ENCODE measurements around the gene ZMIZ2. TPM values are rescaled to one million over a fixed set of nuclear protein-coding genes. Genes with fewer than 3 reads are reported as not detected.
A peak's percentile ranks its signal among the peaks of the same experiment; 100 is the strongest.
"Not testable (repeated sequence)": the region's sequence is repeated elsewhere in the genome, so short reads cannot be mapped to it uniquely, and the experiment has no call there.

ZMIZ2 gene
- total RNA-seq, 2 donors from 2014 or later: 30.9 to 50.4 TPM

- intact Hi-C loops (cut with DNase I): no loop called here
- Histone ChIP-seq H3K9me3 (no peaks in the 10 kb centered on the region), H3K27ac (no peak overlapping the region), H3K36me3 (replicated peaks in 1 of 2; ENCODE audit: insufficient read depth in 1 of 2, low read depth in 2 of 2) (no peaks in the 10 kb centered on the region), H3K4me3 (no peak overlapping the region), H3K4me1 (peaks cover 3% of the 10 kb centered on the region), H3K27me3 (no peaks in the 10 kb centered on the region)
- no peak for DNase-seq
- TF ChIP-seq POLR2A (IDR thresholded peaks at IDR 0.05) (no peak), CTCF (IDR thresholded peaks at IDR 0.05) (no peak)
- WGBS, 2 donors: 63 to 84% methylated on average over 3 to 6 of the region's 6 CpGs
- ATAC-seq: no peak
These were observed 26.9 kb downstream of the ZMIZ2 start for GRCh38 chr7:44775383-44776107.

- no peaks in the 10 kb centered on the region for H3K27me3 ChIP-seq
- TF ChIP-seq POLR2A (IDR thresholded peaks at IDR 0.05) (no peak), CTCF (IDR thresholded peaks at IDR 0.05) (no peak)
- 63 to 73% methylated on average over 3 of the region's 3 CpGs for WGBS, 2 donors
- no peak overlapping the region for H3K4me3 ChIP-seq
- ATAC-seq (no peak), DNase-seq (no peak)
- H3K27ac ChIP-seq: no peak overlapping the region
- H3K36me3 ChIP-seq (replicated peaks in 1 of 2; ENCODE audit: insufficient read depth in 1 of 2, low read depth in 2 of 2): no peaks in the 10 kb centered on the region
- H3K4me1 ChIP-seq: no peaks in the 10 kb centered on the region
- intact Hi-C loops (cut with DNase I): no loop called here
- H3K9me3 ChIP-seq: no peaks in the 10 kb centered on the region
These were observed 27.6 kb downstream of the ZMIZ2 start for GRCh38 chr7:44776211-44776610.

GRCh38 chr7:44782460-44782859 lies 33.8 kb downstream of the ZMIZ2 start:
- 100% methylated on average over 1 of the region's 1 CpG for WGBS, 2 donors
- intact Hi-C loops (cut with DNase I): no loop called here

GRCh38 chr7:44783407-44783806 lies 34.8 kb downstream of the ZMIZ2 start:
- ATAC-seq (no peak), DNase-seq (no peak)
- H3K4me1 ChIP-seq: peaks cover 18% of the 10 kb centered on the region
- H3K27me3 ChIP-seq: no peaks in the 10 kb centered on the region
- intact Hi-C loops (cut with DNase I): no loop called here
- TF ChIP-seq CTCF (IDR thresholded peaks at IDR 0.05) (no peak), POLR2A (IDR thresholded peaks at IDR 0.05) (no peak)
- no peak overlapping the region for H3K4me3 ChIP-seq
- no peak overlapping the region for H3K27ac ChIP-seq
- no peaks in the 10 kb centered on the region for H3K36me3 ChIP-seq (replicated peaks in 1 of 2; ENCODE audit: insufficient read depth in 1 of 2, low read depth in 2 of 2)
- no peaks in the 10 kb centered on the region for H3K9me3 ChIP-seq

More at GRCh38 chr7:44782460-44782859, 33.8 kb downstream of the ZMIZ2 start:
- no peaks in the 10 kb centered on the region for H3K27me3 ChIP-seq
- H3K4me1 ChIP-seq: peaks cover 14% of the 10 kb centered on the region
- no peak overlapping the region for H3K27ac ChIP-seq
- H3K4me3 ChIP-seq: no peak overlapping the region
- no peak for ATAC-seq
- no peak for DNase-seq
- no peaks in the 10 kb centered on the region for H3K9me3 ChIP-seq
- no peak for TF ChIP-seq POLR2A (IDR thresholded peaks at IDR 0.05)
- no peak for TF ChIP-seq CTCF (IDR thresholded peaks at IDR 0.05)
- no peaks in the 10 kb centered on the region for H3K36me3 ChIP-seq (replicated peaks in 1 of 2; ENCODE audit: insufficient read depth in 1 of 2, low read depth in 2 of 2)

GRCh38 chr7:44784364-44784763 lies 35.7 kb downstream of the ZMIZ2 start:
- TF ChIP-seq CTCF (IDR thresholded peaks at IDR 0.05) (no peak), POLR2A (IDR thresholded peaks at IDR 0.05) (no peak)
- WGBS, 2 donors: 27 to 33% methylated on average over 1 of the region's 1 CpG
- Histone ChIP-seq H3K27me3 (no peaks in the 10 kb centered on the region), H3K27ac (peak overlapping the region in 1 of 4 donors; percentile 27), H3K36me3 (replicated peaks in 1 of 2; ENCODE audit: insufficient read depth in 1 of 2, low read depth in 2 of 2) (no peaks in the 10 kb centered on the region), H3K4me1 (peaks cover 18% of the 10 kb centered on the region), H3K9me3 (no peaks in the 10 kb centered on the region), H3K4me3 (no peak overlapping the region)
- intact Hi-C loops (cut with DNase I): no loop called here
- ATAC-seq (peak; percentile 89), DNase-seq (peak; percentile 74 to 86 (median 81))

- intact Hi-C loops (cut with DNase I); DNase-seq; H3K36me3 ChIP-seq (replicated peaks in 1 of 2; ENCODE audit: insufficient read depth in 1 of 2, low read depth in 2 of 2); H3K9me3 ChIP-seq; H3K4me3 ChIP-seq; H3K27me3 ChIP-seq; ATAC-seq: not testable (repeated sequence)
- Histone ChIP-seq H3K27ac (peak overlapping the region in 1 of 4 donors; percentile 27), H3K4me1 (peaks cover 18% of the 10 kb centered on the region)
- 97 to 98% methylated on average over 3 of the region's 3 CpGs for WGBS, 2 donors
These were observed 36.6 kb downstream of the ZMIZ2 start for GRCh38 chr7:44785218-44785617.
